H9 (cell line): ENCODE data around the gene KIF11. TPM values are rescaled to one million over a fixed set of nuclear protein-coding genes. Genes with fewer than 3 reads are reported as not detected.

Experiments used
- DNase-seq: peaks from one replicate; pipeline ENCODE4 v3.0.0-alpha.2; 2017
- H2AFZ ChIP-seq: one replicate; pipeline ENCODE4 v1.6.1; 2013; ENCODE audit warnings: mild to moderate bottlenecking, low read length, control low read depth, moderate library complexity
- H2AK5ac ChIP-seq: 2 replicates; pipeline ENCODE4 v1.6.1; 2013; ENCODE audit warnings: low read length, control low read depth, mixed read lengths; ENCODE audit not compliant: insufficient read length
- H2BK120ac ChIP-seq: one replicate; pipeline ENCODE4 v1.6.1; 2013; ENCODE audit warnings: low read depth, mild to moderate bottlenecking, low read length, control low read depth, inconsistent platforms; ENCODE audit not compliant: poor library complexity, severe bottlenecking
- H2BK12ac ChIP-seq: 2 replicates; pipeline ENCODE4 v1.6.1; 2013; ENCODE audit warnings: low read length, control low read depth, mixed read lengths, low read depth; ENCODE audit not compliant: insufficient read length
- H2BK15ac ChIP-seq: 2 replicates; pipeline ENCODE4 v1.6.1; 2013; ENCODE audit warnings: low read depth, low read length, control low read depth
- H2BK20ac ChIP-seq: one replicate; pipeline ENCODE4 v1.6.1; 2013; ENCODE audit warnings: low read depth, mild to moderate bottlenecking, low read length, control low read depth, inconsistent platforms; ENCODE audit not compliant: poor library complexity, severe bottlenecking
- H2BK5ac ChIP-seq: 2 replicates; pipeline ENCODE4 v1.6.1; 2013; ENCODE audit warnings: low read length, control low read depth, mixed read lengths; ENCODE audit not compliant: insufficient read length
- H3K14ac ChIP-seq: 2 replicates; pipeline ENCODE4 v1.6.1; 2013; ENCODE audit warnings: low read length, control low read depth; ENCODE audit not compliant: insufficient read depth
- H3K18ac ChIP-seq: 2 replicates; pipeline ENCODE4 v1.6.1; 2013; ENCODE audit warnings: low read depth, mild to moderate bottlenecking, mixed read lengths, low read length, control low read depth; ENCODE audit not compliant: insufficient read length
- H3K23ac ChIP-seq: 2 replicates; pipeline ENCODE4 v1.6.1; 2013; ENCODE audit warnings: low read length, control low read depth, mixed read lengths, low read depth; ENCODE audit not compliant: insufficient read length
- H3K23me2 ChIP-seq: 2 replicates; pipeline ENCODE4 v1.6.1; 2013; ENCODE audit warnings: low read depth, mild to moderate bottlenecking, mixed read lengths, low read length, control low read depth; ENCODE audit not compliant: insufficient read length, poor library complexity, severe bottlenecking
- H3K27ac ChIP-seq: 2 replicates; pipeline ENCODE4 v1.5.1; 2013; ENCODE audit warnings: low read length, control low read depth, mixed read lengths, low read depth; ENCODE audit not compliant: insufficient read length
- H3K27me3 ChIP-seq: 2 replicates; pipeline ENCODE4 v1.6.1; 2013; ENCODE audit warnings: low read length, control low read depth, inconsistent platforms; ENCODE audit not compliant: insufficient read depth
- H3K4ac ChIP-seq: 2 replicates; pipeline ENCODE4 v1.6.1; 2013; ENCODE audit warnings: low read depth, mild to moderate bottlenecking, control low read depth, inconsistent platforms, low read length, moderate library complexity
- H3K4me1 ChIP-seq: 2 replicates; pipeline ENCODE4 v1.6.1; 2013; ENCODE audit warnings: low read length, control low read depth, inconsistent platforms; ENCODE audit not compliant: insufficient read depth
- H3K4me2 ChIP-seq: 2 replicates; pipeline ENCODE4 v1.6.1; 2013; ENCODE audit warnings: low read length, control low read depth, mixed read lengths; ENCODE audit not compliant: insufficient read length, insufficient read depth
- H3K56ac ChIP-seq: 2 replicates; pipeline ENCODE4 v1.6.1; 2013; ENCODE audit warnings: low read depth, mild to moderate bottlenecking, mixed read lengths, low read length, control low read depth; ENCODE audit not compliant: insufficient read length
- H3K79me1 ChIP-seq: 2 replicates; pipeline ENCODE4 v1.6.1; 2013; ENCODE audit warnings: low read depth, mild to moderate bottlenecking, moderate library complexity, low read length, control low read depth, inconsistent platforms; ENCODE audit not compliant: insufficient read depth, poor library complexity, severe bottlenecking
- H3K79me2 ChIP-seq: 2 replicates; pipeline ENCODE4 v1.6.1; 2013; ENCODE audit warnings: low read length, control low read depth, inconsistent platforms; ENCODE audit not compliant: insufficient read depth
- H3K9ac ChIP-seq: 2 replicates; pipeline ENCODE4 v1.6.1; 2013; ENCODE audit warnings: low read length, control low read depth, mixed read lengths; ENCODE audit not compliant: insufficient read length; ENCODE audit errors: extremely low read depth
- H3K9me3 ChIP-seq: one replicate; pipeline ENCODE4 v1.6.1; 2013; ENCODE audit warnings: low read depth, low read length, inconsistent platforms; ENCODE audit not compliant: control insufficient read depth
- H3T11ph ChIP-seq: one replicate; pipeline ENCODE4 v1.6.1; 2013; ENCODE audit warnings: mild to moderate bottlenecking, low read length, control low read depth, inconsistent platforms
- H4K20me1 ChIP-seq: one replicate; pipeline ENCODE4 v1.6.1; 2013; ENCODE audit not compliant: control insufficient read depth, insufficient read length, insufficient read depth
- H4K5ac ChIP-seq: 2 replicates; pipeline ENCODE4 v1.6.1; 2013; ENCODE audit warnings: low read depth, mild to moderate bottlenecking, mixed read lengths, low read length, control low read depth; ENCODE audit not compliant: insufficient read length
- H4K8ac ChIP-seq: replicated peaks from 2 replicates; pipeline ENCODE4 v1.6.1; 2013; ENCODE audit warnings: low read length, control low read depth, mixed read lengths, low read depth; ENCODE audit not compliant: insufficient read length
- H4K91ac ChIP-seq: 2 replicates; pipeline ENCODE4 v1.6.1; 2013; ENCODE audit warnings: low read depth, mild to moderate bottlenecking, moderate library complexity, mixed read lengths, low read length, control low read depth; ENCODE audit not compliant: insufficient read length
- H3K27ac Mint-ChIP-seq, 3 experiments: 2 replicates in 2 of 3; 3 replicates in 1 of 3; pipeline ENCODE4 v1.8.0; 2020 to 2021; ENCODE audit warnings: mixed read lengths in 3 of 3, mild to moderate bottlenecking in 1 of 3, moderate library complexity in 1 of 3
- H3K27me3 Mint-ChIP-seq: 2 replicates; pipeline ENCODE4 v1.8.0; 2021; ENCODE audit warnings: low read depth, mild to moderate bottlenecking, moderate library complexity, mixed read lengths
- H3K36me3 Mint-ChIP-seq, 3 experiments: 2 replicates in 2 of 3; 3 replicates in 1 of 3; pipeline ENCODE4 v1.8.0; 2020 to 2021; ENCODE audit warnings: low read depth in 3 of 3, mixed read lengths in 3 of 3; ENCODE audit not compliant: insufficient read depth in 1 of 3
- H3K4me1 Mint-ChIP-seq, 2 experiments: 2 replicates each; pipeline ENCODE4 v1.8.0; 2020; ENCODE audit warnings: mixed read lengths in 2 of 2
- H3K4me3 Mint-ChIP-seq, 2 experiments: 2 replicates in 1 of 2; 3 replicates in 1 of 2; pipeline ENCODE4 v1.8.0; 2020 to 2021; ENCODE audit warnings: mild to moderate bottlenecking in 2 of 2, mixed read lengths in 2 of 2, moderate library complexity in 1 of 2
- H3K9me3 Mint-ChIP-seq, 2 experiments: 2 replicates in 1 of 2; 3 replicates in 1 of 2; pipeline ENCODE4 v1.8.0; 2020; ENCODE audit warnings: mild to moderate bottlenecking in 2 of 2, mixed read lengths in 2 of 2, moderate library complexity in 1 of 2
- CTCF ChIP-seq: fragments of 200-600 bp; sonication (generic); conservative IDR thresholded peaks from 3 replicates; pipeline ENCODE4 v1.8.0; 2021; ENCODE audit warnings: antibody characterized with exemption, mild to moderate bottlenecking
- WGBS: extraction: QIAGEN DNeasy Blood & Tissue Kit; methylation state at CpG from one replicate; pipeline ENCODE4 v1.1.7; 2013; ENCODE audit warnings: missing lambda C conversion rate, low lambda C conversion rate, mixed read lengths; ENCODE audit not compliant: insufficient read length; ENCODE audit errors: extremely low coverage; 5-methylcytosine and 5-hydroxymethylcytosine counted together
- total RNA-seq: library from RNA; stranded (reverse); gene quantifications from 2 replicates; pipeline ENCODE4 v1.2.1, GENCODE V29; 2021

KIF11 gene
- total RNA-seq, 1 experiment from 2014 or later: 54.4 TPM

DNA sequence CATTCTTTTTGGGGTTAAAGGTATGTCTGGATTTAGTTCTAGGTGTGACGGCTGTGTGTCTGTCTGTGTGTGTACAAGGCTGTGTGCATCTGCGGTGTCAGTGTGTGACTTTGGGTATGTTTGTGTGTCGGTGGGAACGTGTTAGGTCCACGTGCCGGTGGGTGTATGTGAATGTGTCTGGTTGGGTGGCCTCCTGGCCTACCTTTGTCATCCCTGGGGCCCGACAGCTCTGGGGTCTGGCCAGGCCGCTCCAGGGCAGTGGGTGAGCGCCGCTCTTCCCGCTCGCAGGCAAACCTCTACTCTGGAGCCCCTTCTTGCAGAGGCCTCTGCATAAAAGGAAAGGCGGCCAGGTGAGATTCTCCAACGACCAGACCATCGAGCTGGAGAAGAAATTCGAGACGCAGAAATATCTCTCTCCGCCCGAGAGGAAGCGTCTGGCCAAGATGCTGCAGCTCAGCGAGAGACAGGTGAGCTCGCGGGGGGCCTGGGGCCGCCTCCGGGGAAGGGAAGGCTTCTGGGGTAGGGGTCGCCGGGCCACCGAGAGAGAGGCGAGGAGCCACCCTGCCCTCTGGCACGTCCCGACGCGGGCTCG is 99.2 kb downstream of the KIF11 start:
- Histone ChIP-seq H3T11ph (no peak overlapping the region), H3K23ac (no peak overlapping the region), H2AK5ac (no peak overlapping the region), H2BK15ac (no peak overlapping the region), H3K14ac (no peak overlapping the region), H3K9ac (no peak overlapping the region), H3K79me1 (no peaks in the 10 kb centered on the region), H3K9me3 (no peaks in the 10 kb centered on the region), H4K5ac (no peak overlapping the region), H3K23me2 (peaks cover 40% of the 10 kb centered on the region), H3K79me2 (no peaks in the 10 kb centered on the region), H3K4me2 (peak overlapping the region; percentile 82), H3K4ac (no peak overlapping the region), H4K8ac (no peak overlapping the region), H2BK120ac (no peak overlapping the region), H2BK5ac (no peak overlapping the region), H3K27me3 (peaks cover 61% of the 10 kb centered on the region), H3K18ac (no peak overlapping the region), H3K27ac (no peak overlapping the region), H4K20me1 (no peaks in the 10 kb centered on the region), H3K56ac (no peak overlapping the region), H4K91ac (no peak overlapping the region), H2BK20ac (no peak overlapping the region), H3K4me1 (no peaks in the 10 kb centered on the region; the same call in 1 of the 2 replicates), H2BK12ac (no peak overlapping the region), H2AFZ (no peak overlapping the region)
- Mint-ChIP-seq H3K4me3 (peak overlapping the region; percentile 38 to 77), H3K36me3 (peaks cover 0 to 5% (median 0%) of the 10 kb centered on the region in 3 experiments; a peak in 2 of 7 replicates), H3K27ac (no peak overlapping the region), H3K27me3 (peaks cover 93% of the 10 kb centered on the region), H3K9me3 (peaks cover 0 to 2% of the 10 kb centered on the region in 2 experiments; a peak in 2 of 5 replicates), H3K4me1 (peaks cover 32 to 38% of the 10 kb centered on the region in 2 experiments)
- DNase-seq: peak; percentile 71
- no peak for TF ChIP-seq CTCF
- WGBS: no CpG with 5 or more reads among the region's 34 CpGs
